Adrenal gland (tissue), 12 donors: ENCODE measurements around the gene PPTC7. TPM values are rescaled to one million over a fixed set of nuclear protein-coding genes. Genes with fewer than 3 reads are reported as not detected.
A peak's percentile ranks its signal among the peaks of the same experiment; 100 is the strongest.
"Not testable (repeated sequence)": the region's sequence is repeated elsewhere in the genome, so short reads cannot be mapped to it uniquely, and the experiment has no call there.

Source experiments
- DNase-seq, 7 donors: peaks; one replicate each; pipeline ENCODE4 v3.0.0-alpha.2; 2019 to 2020
- H3K27ac ChIP-seq, 5 donors: fragments of 200-600 bp; sonication (generic) in 4 of 5; 1 replicate in 3 of 5; 2 replicates in 2 of 5; pipeline versions ENCODE4 v1.5.1 to v1.8.0; 2016 to 2020; ENCODE audit warnings: mild to moderate bottlenecking in 1 of 5
- H3K27me3 ChIP-seq: fragments of 200-600 bp; 2 replicates; pipeline ENCODE4 v1.8.0; 2021
- H3K36me3 ChIP-seq, 2 donors: fragments of 200-600 bp; replicated peaks in 1 of 2; 1 replicate in 1 of 2; 2 replicates in 1 of 2; pipeline versions ENCODE4 v1.5.1 to v1.8.0; 2018 to 2022
- H3K4me1 ChIP-seq, 2 donors: fragments of 200-600 bp; replicated peaks in 1 of 2; 1 replicate in 1 of 2; 2 replicates in 1 of 2; pipeline versions ENCODE4 v1.5.1 to v1.8.0; 2018 to 2021
- H3K4me3 ChIP-seq, 4 donors: fragments of 200-600 bp; sonication (generic) in 3 of 4; one replicate each; pipeline ENCODE4 v1.5.1; 2016 to 2018
- H3K9me3 ChIP-seq, 3 donors: fragments of 200-600 bp; sonication (generic) in 1 of 3; replicated peaks in 1 of 3; 1 replicate in 2 of 3; 2 replicates in 1 of 3; pipeline versions ENCODE4 v1.5.1 to v1.8.0; 2016 to 2021
- CTCF ChIP-seq, 6 experiments: fragments of 450-650 bp in 4 of 6; fragments of 200-600 bp in 2 of 6; sonication (generic) in 1 of 6; IDR thresholded peaks; 1 replicate in 5 of 6; 2 replicates in 1 of 6; pipeline versions ENCODE4 v1.5.1 to v1.8.0; 2016 to 2021; ENCODE audit warnings: antibody characterized with exemption in 6 of 6, mild to moderate bottlenecking in 2 of 6, moderate library complexity in 1 of 6
- POLR2A ChIP-seq, 2 donors: fragments of 450-650 bp; IDR thresholded peaks; one replicate each; pipeline ENCODE4 v1.6.1; 2017; ENCODE audit warnings: antibody characterized with exemption in 2 of 2, mild to moderate bottlenecking in 2 of 2, moderate library complexity in 1 of 2
- WGBS, 4 donors: extraction: QIAGEN DNeasy Blood & Tissue Kit in 2 of 4; methylation state at CpG; one replicate each; pipeline versions ENCODE4 v1.1.5 to v1.1.7; 2013 to 2017; 5-methylcytosine and 5-hydroxymethylcytosine counted together
- intact Hi-C, 2 donors: fragments of 100-400 bp; cut with DNase I; formaldehyde crosslinking; loops; one replicate each; pipeline versions ENCODE4 v1.14.1 to v1.15.0; 2022 to 2023
- polyA plus RNA-seq, 3 donors: library from polyadenylated mRNA; stranded (reverse); fragments of 200-250 nt in 2 of 3; fragments of 350-450 nt in 1 of 3; fragmentation: Illumina TruSeq in 1 of 3; extraction: RNeasy Lipid Tissue Mini Kit (QIAGEN cat#74804) in 1 of 3; gene quantifications; one replicate each; pipeline ENCODE4 v1.2.3, GENCODE V29; 2013 to 2014
- total RNA-seq, 9 donors: library from RNA; depleted of rRNA in 4 of 9; stranded (reverse); fragments of >200 nt in 4 of 9; fragments of 120-200 nt in 1 of 9; fragmentation: NEBNext Ultra II Directional in 1 of 9; extraction: Animal tissue kit (Norgen Biotek cat#: 25700) in 1 of 9; gene quantifications; one replicate each; pipeline versions ENCODE4 v1.1.0 to v1.2.4, GENCODE V29; 2013 to 2023
- donor health status: healthy with polysubstance abuse.
- donor health status: Bipolar disorder and iron deficiency.
- donor health status: DM: yes; HTN: yes; CAD: no.
- donor health status: DM: no; HTN: no; CAD: no.
- donor health status: DM: no; HTN: no; CAD: no.
- donor health status: DM: yes; HTN: yes; CAD: no.

Gene PPTC7
- total and polyA plus RNA-seq, 12 donors = 7.1 to 43.4 (median 20.1) TPM

- intact Hi-C loops = no loop called here
- H3K27me3 ChIP-seq = no peaks in the 10 kb centered on the region
- TF ChIP-seq CTCF (IDR thresholded peaks at IDR 0.05) (no peak), POLR2A (IDR thresholded peaks at IDR 0.05) (no peak)
- DNase-seq = no peak
- 90 to 93% (median 92%) methylated on average over 10 of the region's 10 CpGs for WGBS, 4 donors
- H3K4me1 ChIP-seq = peaks cover 17 to 43% of the 10 kb centered on the region in 2 donors
- H3K27ac ChIP-seq = peak overlapping the region in 3 of 5 donors; percentile 10 to 57 (median 53)
- no peak overlapping the region for H3K4me3 ChIP-seq
- H3K9me3 ChIP-seq = no peaks in the 10 kb centered on the region
- H3K36me3 ChIP-seq = peaks cover 0 to under 1% of the 10 kb centered on the region in 2 donors
These were observed 37.3 kb downstream of the PPTC7 start for GRCh38 chr12:110545812-110546211.

GRCh38 chr12:110545259-110545658 is 37.9 kb downstream of the PPTC7 start:
- Histone ChIP-seq H3K4me1 (peaks cover 17 to 43% of the 10 kb centered on the region in 2 donors), H3K27ac (peak overlapping the region in 3 of 5 donors; percentile 10 to 57 (median 53))
- H3K36me3 ChIP-seq, intact Hi-C loops, H3K27me3 ChIP-seq, DNase-seq, H3K9me3 ChIP-seq, H3K4me3 ChIP-seq: not testable (repeated sequence)
- 77 to 87% (median 81%) methylated on average over 4 of the region's 4 CpGs for WGBS, 4 donors

GRCh38 chr12:110543965-110544364 is 39.2 kb downstream of the PPTC7 start:
- intact Hi-C loops = no loop called here
- peaks cover 17 to 43% of the 10 kb centered on the region in 2 donors for H3K4me1 ChIP-seq
- no peaks in the 10 kb centered on the region for H3K9me3 ChIP-seq
- 74 to 82% (median 77%) methylated on average over 4 of the region's 4 CpGs for WGBS, 4 donors
- H3K36me3 ChIP-seq = peaks cover 0 to 8% of the 10 kb centered on the region in 2 donors
- TF ChIP-seq CTCF (IDR thresholded peaks at IDR 0.05) (no peak), POLR2A (IDR thresholded peaks at IDR 0.05) (no peak)
- H3K27me3 ChIP-seq = no peaks in the 10 kb centered on the region
- DNase-seq = no peak
- H3K27ac ChIP-seq = peak overlapping the region in 4 of 5 donors; percentile 58 to 83 (median 76)
- no peak overlapping the region for H3K4me3 ChIP-seq

DNA sequence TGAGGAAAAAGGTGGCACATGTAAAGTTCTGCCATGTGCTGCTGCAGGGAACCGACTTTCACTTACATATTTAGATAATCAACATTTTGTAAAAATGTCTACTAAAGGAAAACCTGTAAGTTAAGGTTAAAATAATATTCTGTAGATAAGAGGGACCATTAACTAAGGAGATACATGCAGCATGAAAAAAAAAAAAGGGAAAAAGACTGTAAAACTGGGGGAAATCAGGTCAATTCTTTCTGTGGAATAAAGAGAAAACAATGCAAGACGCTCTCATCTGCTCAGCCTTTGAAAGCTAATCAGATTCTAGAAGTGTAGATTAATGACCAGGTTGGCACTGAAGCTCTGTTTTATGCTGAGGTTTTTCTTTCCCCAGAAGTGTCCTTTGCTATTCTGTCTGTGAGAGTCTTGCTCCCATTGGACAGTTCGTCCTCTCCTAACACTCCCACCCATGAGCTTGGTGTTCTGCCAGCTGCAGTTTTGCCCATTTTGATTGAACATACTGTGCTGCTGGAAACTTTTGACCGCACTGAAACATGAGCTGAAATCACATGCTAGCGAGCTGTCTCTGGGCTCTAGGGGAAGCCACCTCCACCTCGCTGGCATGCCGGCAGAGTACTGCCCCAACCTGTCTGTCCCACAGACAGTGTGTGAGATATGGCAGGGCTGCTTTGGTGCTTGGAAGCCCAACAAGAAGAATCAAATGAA is 39.7 kb downstream of the PPTC7 start:
- TF ChIP-seq POLR2A (IDR thresholded peaks at IDR 0.05) (peak in 1 of 2 donors; percentile 21), CTCF (IDR thresholded peaks at IDR 0.05) (no peak)
- peak; percentile 87 to 98 (median 95) for DNase-seq
- 8 to 24% (median 21%) methylated on average over 7 of the region's 7 CpGs for WGBS, 4 donors
- intact Hi-C loops = no loop called here
- Histone ChIP-seq H3K36me3 (peaks cover 0 to 14% of the 10 kb centered on the region in 2 donors), H3K4me1 (peaks cover 18 to 44% of the 10 kb centered on the region in 2 donors), H3K9me3 (no peaks in the 10 kb centered on the region), H3K4me3 (peak overlapping the region in 1 of 4 donors; percentile 9), H3K27me3 (no peaks in the 10 kb centered on the region), H3K27ac (peak overlapping the region; percentile 22 to 83 (median 72))

DNA sequence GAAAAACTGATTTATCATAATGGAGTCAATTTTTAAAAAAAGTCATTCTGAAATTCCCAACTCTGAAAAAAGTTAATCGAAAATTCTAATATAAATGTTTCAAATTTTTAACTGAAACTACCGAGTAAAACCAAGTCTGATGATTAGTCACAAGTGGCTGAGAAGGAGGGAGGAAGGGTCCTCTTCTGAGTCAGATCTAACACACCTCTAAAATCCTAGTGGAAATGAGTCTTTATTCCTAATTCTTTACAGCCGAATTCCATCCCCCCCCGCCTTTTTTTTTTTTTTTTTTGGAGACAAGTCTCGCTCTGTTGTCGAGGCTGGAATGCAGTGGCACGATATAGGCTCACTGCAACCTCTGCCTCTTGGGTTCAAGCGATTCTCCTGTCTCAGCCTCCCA is 43.1 kb downstream of the PPTC7 start:
- H3K27ac ChIP-seq = peak overlapping the region in 1 of 5 donors; percentile 10
- H3K36me3 ChIP-seq = peaks cover 0 to 33% of the 10 kb centered on the region in 2 donors
- DNase-seq = no peak
- no peak for TF ChIP-seq CTCF (IDR thresholded peaks at IDR 0.05)
- no peak for TF ChIP-seq POLR2A (IDR thresholded peaks at IDR 0.05)
- H3K4me3 ChIP-seq = no peak overlapping the region
- no peaks in the 10 kb centered on the region for H3K9me3 ChIP-seq
- WGBS, 4 donors = 82 to 94% (median 92%) methylated on average over 8 of the region's 8 CpGs
- H3K4me1 ChIP-seq = peaks cover 33 to 39% of the 10 kb centered on the region in 2 donors
- no peaks in the 10 kb centered on the region for H3K27me3 ChIP-seq
- intact Hi-C loops = no loop called here
